Mesodermal cell (in vitro differentiated cells): ENCODE measurements around the gene EIF3M.

Experiments
- H3K27ac ChIP-seq: 2 replicates; pipeline ENCODE4 v1.7.0; 2013; ENCODE audit warnings: mild to moderate bottlenecking, low read depth, low read length, moderate library complexity; ENCODE audit not compliant: severe bottlenecking
- H3K36me3 ChIP-seq: 2 replicates; pipeline ENCODE4 v1.7.1; 2013; ENCODE audit warnings: mild to moderate bottlenecking, low read length, moderate library complexity; ENCODE audit not compliant: control insufficient read depth, insufficient read depth
- H3K4me1 ChIP-seq: one replicate; pipeline ENCODE4 v1.7.1; 2013; ENCODE audit warnings: mild to moderate bottlenecking, low read length; ENCODE audit not compliant: insufficient read depth, control insufficient read depth, poor library complexity, severe bottlenecking
- H3K4me3 ChIP-seq: 2 replicates; pipeline ENCODE4 v1.7.0; 2013; ENCODE audit warnings: low read length, control low read depth, mild to moderate bottlenecking; ENCODE audit not compliant: insufficient read depth, poor library complexity, severe bottlenecking; ENCODE audit errors: extremely low read depth
- H3K9me3 ChIP-seq: 2 replicates; pipeline ENCODE4 v1.7.1; 2013; ENCODE audit warnings: mild to moderate bottlenecking, low read length, moderate library complexity; ENCODE audit not compliant: control insufficient read depth
- WGBS, 2 experiments: methylation state at CpG; one replicate each; pipeline ENCODE4 v1.1.5; 2013; ENCODE audit warnings: missing lambda C conversion rate in 2 of 2; ENCODE audit not compliant: insufficient coverage in 2 of 2; 5-methylcytosine and 5-hydroxymethylcytosine counted together

Gene EIF3M

DNA sequence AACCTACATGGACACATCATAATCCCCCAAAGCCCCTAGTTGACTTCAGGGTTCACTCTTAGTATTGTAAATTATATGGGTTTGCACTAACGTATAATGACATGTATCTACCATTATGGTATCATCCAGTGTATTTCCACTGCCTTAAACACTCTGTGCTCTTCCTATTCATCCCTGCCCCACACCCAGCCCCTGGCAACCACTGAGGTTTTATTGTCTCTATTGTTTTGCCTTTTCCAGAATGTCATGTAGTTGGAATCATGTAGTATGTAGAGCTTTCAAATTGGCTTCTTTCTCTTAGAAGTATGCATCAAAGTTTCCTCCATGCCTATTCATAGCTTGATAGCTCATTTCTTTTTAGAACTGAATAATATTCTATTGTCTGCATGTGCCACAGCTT lies 16.5 kb upstream of the EIF3M start:
- no peak overlapping the region for H3K27ac ChIP-seq
- no peaks in the 10 kb centered on the region for H3K9me3 ChIP-seq
- no peaks in the 10 kb centered on the region for H3K36me3 ChIP-seq
- H3K4me1 ChIP-seq = no peaks in the 10 kb centered on the region
- no CpG with 5 or more reads among the region's 1 CpG for WGBS, 2 experiments
- H3K4me3 ChIP-seq = no peak overlapping the region

DNA sequence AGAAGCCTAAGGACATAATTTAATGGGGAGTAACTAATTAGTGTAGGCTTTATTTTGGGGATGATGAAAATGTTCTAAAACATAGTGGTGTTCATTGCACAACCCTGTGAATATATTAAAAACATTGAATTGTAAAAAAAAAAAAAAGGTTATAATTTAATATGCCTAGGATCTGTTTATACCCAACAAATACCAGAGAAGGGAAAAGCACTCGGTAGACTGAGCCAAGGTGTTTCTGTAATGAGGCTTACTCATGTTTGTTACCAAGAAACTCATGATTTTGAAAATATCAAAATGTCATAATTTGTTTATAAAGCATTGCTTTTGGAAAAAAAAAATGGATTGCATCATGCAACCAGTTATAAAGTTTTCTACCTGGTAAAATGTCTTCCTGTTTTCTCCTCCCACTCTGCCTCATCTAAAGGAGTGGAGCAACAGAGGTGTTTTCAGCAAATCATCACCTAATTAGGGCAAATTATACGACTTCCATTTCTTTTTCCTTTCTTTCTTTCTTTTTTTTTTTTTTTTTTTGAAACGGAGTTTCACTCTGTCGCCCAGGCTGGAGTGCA lies 14.2 kb upstream of the EIF3M start:
- Histone ChIP-seq H3K36me3 (no peaks in the 10 kb centered on the region), H3K27ac (no peak overlapping the region), H3K9me3 (no peaks in the 10 kb centered on the region), H3K4me1 (peaks cover 2% of the 10 kb centered on the region), H3K4me3 (no peak overlapping the region)
- 90% methylated on average over 2 of the region's 4 CpGs; no CpG with 5 or more reads in 1 of the 2 experiments for WGBS, 2 experiments

DNA sequence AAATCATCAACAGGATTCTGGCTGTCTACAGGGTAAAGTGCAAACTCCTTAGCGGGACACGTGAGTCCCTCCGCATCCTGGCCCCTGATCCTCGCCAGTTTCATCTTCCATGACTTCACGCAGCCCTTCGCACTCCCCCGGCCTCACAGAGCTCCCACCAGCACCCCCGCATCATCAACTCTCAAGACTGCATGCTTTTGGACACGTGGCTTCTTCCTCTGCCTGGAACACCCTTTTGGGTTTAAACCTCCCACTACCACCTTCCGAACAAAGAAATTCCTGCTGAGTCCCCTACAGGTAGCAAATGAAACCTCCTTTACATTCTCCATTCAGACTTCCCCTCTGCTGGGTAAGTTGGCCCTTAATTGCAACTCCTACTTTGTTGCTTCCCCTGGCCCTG lies 12.6 kb upstream of the EIF3M start:
- Histone ChIP-seq H3K27ac (no peak overlapping the region), H3K9me3 (no peaks in the 10 kb centered on the region), H3K4me3 (no peak overlapping the region), H3K36me3 (no peaks in the 10 kb centered on the region), H3K4me1 (peaks cover 5% of the 10 kb centered on the region)
- WGBS, 2 experiments = 60 to 62% methylated on average over 9 to 10 of the region's 10 CpGs

DNA sequence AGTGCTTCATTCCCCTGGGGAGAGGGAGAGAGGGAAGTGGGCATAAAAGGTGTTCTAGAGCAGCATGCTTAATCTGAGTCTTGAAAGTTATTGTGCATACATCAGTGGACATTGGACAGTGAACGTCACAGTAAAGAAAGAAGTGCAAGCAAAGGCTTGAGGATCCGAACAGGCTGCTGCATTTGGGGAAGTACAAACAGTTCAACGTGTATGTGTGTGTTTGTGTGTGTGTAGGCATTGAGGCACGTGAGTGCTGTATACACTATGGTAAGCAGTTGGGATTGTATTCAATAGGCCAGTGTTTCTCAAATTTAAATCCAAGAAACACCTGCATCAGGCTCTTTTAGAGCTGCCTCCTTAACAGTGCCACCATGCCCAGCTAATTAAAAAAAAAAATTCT lies 10.4 kb upstream of the EIF3M start:
- Histone ChIP-seq H3K9me3 (no peaks in the 10 kb centered on the region), H3K36me3 (no peaks in the 10 kb centered on the region), H3K27ac (no peak overlapping the region), H3K4me3 (no peak overlapping the region), H3K4me1 (peaks cover 5% of the 10 kb centered on the region)
- 86 to 98% methylated on average over 2 to 4 of the region's 4 CpGs for WGBS, 2 experiments

DNA sequence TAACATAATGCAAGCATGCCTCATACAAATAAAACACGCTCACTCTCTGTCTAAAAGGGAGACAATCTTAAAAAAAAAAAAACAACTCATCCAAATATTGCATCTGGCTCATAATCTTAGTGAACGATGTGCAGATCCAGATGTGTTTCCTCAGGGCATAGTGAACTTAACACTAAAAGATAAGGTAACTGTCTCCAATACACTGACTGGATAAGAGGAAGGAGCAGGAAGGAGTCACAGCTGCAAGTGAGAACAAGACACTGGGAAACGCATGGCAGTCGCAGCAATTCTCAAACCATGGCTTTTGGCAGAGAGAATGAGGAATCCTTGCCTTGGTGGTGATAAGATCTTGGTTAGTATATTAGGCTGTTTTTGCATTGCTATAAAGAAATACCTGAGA lies 9.2 kb upstream of the EIF3M start:
- Histone ChIP-seq H3K4me3 (no peak overlapping the region), H3K36me3 (no peaks in the 10 kb centered on the region)
- 90 to 95% methylated on average over 3 to 4 of the region's 4 CpGs for WGBS, 2 experiments

DNA sequence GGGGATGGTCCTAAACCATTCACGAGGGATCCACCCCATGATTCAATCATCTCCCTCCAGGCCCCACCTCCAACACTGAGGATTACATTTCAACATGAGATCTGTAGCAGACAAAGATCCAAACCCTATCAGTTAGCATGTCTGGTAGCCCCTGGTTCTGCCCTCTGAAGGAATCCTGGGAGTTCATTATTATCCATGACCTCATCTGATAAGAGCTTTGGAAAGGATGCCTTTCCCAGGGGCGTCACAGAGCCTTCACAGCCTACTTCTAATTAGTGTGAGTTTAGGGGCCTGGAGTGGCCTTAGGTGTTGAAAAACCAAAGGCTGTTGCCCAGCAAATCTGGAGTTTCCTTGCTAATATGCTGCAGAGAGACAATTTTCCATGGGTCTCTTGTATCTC lies 8.6 kb upstream of the EIF3M start:
- no peak overlapping the region for H3K4me3 ChIP-seq
- no peaks in the 10 kb centered on the region for H3K9me3 ChIP-seq
- 71 to 83% methylated on average over 1 to 2 of the region's 2 CpGs for WGBS, 2 experiments
- peak overlapping the region; percentile 71 for H3K27ac ChIP-seq
- H3K36me3 ChIP-seq = no peaks in the 10 kb centered on the region
- peaks cover 5% of the 10 kb centered on the region for H3K4me1 ChIP-seq

More for the DNA sequence above, 9.2 kb upstream of the EIF3M start:
- Histone ChIP-seq H3K4me1 (peaks cover 5% of the 10 kb centered on the region), H3K27ac (peak overlapping the region; percentile 71), H3K9me3 (no peaks in the 10 kb centered on the region)

DNA sequence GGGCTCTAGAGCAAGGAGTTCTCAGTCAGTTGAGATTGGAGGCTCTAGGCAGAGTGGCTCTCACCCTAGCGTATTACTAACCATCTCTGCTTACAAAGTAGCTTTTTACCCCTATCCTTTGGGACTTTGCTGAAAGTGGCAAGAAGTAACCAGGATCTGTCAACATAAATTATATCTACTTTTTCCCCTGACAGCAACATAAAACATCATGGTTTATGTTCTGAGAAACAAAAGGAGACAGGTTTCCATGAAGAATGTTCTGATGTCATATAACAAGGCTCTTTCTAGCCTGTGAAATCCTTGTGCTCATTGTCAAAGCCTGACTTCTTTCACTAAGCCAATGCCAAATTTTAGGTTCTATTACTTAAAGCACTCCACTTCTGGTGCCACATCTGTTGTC lies 7.2 kb upstream of the EIF3M start:
- H3K4me1 ChIP-seq = peaks cover 5% of the 10 kb centered on the region
- WGBS, 2 experiments = 100% methylated on average over 1 of the region's 1 CpG; no CpG with 5 or more reads in 1 of the 2 experiments
- no peaks in the 10 kb centered on the region for H3K36me3 ChIP-seq
- H3K27ac ChIP-seq = no peak overlapping the region
- no peak overlapping the region for H3K4me3 ChIP-seq
- no peaks in the 10 kb centered on the region for H3K9me3 ChIP-seq

DNA sequence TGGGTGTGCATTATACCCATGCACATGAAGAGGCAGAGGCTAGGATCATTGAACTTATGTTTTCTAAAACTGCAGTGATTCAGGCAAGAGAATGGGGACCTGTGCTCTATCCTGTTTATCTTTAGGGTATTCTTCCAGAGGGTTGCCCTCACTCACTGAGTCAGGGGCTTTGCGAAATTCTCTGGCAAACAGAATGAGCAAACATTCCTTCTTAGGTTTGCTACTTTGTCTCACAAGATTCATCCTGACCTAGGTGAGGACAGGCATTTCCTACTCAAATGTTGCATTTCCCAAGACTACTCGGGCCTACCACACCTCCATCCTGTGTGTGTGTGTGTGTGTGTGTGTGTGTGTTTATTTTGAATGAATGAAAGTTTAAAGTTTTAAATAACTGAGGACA lies 2.7 kb upstream of the EIF3M start:
- Histone ChIP-seq H3K36me3 (peaks cover 3% of the 10 kb centered on the region), H3K9me3 (no peaks in the 10 kb centered on the region), H3K4me1 (peaks cover 6% of the 10 kb centered on the region), H3K4me3 (no peak overlapping the region), H3K27ac (no peak overlapping the region)
- 90 to 100% methylated on average over 1 of the region's 2 CpGs for WGBS, 2 experiments

DNA sequence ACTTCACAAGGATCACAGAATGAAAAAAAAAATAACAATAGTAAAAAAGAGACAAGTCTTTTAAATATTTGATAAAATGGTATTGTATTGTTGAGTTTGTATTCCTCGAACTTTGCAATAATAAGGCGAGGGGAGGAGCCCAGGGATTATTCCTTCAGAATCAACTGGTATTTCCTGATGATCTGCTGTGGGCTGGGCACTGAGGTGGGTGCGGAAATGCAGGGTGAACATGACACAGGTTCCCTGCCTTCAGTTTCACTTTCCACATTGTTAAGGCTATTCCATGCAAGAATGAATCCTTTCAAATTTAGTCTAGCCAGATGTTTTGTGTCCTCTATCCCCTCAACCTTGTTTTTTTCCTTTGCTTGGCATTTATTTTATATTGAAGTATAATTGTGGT lies 2.1 kb upstream of the EIF3M start:
- WGBS, 2 experiments = 87 to 92% methylated on average over 3 of the region's 3 CpGs
- Histone ChIP-seq H3K36me3 (peaks cover 8% of the 10 kb centered on the region), H3K27ac (no peak overlapping the region), H3K4me1 (peaks cover 8% of the 10 kb centered on the region), H3K4me3 (no peak overlapping the region), H3K9me3 (no peaks in the 10 kb centered on the region)

DNA sequence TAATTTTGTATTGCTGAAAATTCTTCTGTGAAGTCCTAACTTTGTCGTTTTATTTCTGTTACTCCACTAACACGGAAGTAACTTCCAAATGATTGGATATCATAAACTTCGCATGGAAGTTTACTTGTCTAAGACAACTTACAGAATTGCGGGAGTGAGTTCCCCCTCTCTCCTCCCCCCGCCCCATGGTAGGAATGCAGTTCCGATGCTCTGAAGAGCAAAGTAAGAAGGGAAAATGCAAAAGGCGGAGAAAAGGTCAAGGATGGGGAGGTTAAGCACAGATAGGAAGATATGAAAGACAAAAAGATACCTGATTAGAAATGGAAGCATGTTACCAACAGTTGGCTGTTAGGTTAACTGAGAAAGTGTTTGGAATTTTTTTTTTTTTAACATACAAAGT lies 1.3 kb downstream of the EIF3M start:
- Histone ChIP-seq H3K9me3 (no peaks in the 10 kb centered on the region), H3K27ac (no peak overlapping the region), H3K36me3 (peaks cover 37% of the 10 kb centered on the region), H3K4me1 (peaks cover 8% of the 10 kb centered on the region), H3K4me3 (peak overlapping the region; percentile 93)
- WGBS, 2 experiments = 7 to 13% methylated on average over 1 to 2 of the region's 7 CpGs

DNA sequence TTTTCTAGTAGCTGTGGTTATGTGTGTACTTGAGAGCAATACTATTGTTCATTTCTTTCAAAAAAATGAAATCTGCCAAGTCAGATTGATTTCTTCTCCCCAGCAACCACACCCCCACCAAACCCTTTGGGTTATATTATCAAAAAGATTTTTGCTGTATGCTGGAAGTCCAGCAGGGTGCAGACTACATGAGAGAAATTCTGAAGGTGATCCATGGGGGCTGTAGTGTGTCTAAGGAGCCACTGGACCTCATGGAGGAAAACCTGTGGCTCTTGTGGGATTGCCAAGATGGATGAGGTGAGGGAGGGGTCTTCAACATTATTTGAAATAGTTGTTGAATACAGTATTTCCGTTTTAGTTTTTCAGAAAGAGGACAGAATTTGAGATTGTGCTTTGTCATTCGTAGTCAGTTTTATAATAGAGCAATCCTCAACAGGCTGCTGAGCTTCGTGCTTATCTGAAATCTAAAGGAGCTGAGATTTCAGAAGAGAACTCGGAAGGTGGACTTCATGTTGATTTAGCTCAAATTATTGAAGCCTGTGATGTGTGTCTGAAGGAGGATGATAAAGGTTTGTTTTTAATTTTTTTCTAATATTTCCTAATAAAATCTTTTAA lies 3.1 kb downstream of the EIF3M start:
- Histone ChIP-seq H3K4me3 (no peak overlapping the region), H3K9me3 (no peaks in the 10 kb centered on the region), H3K27ac (no peak overlapping the region), H3K4me1 (peaks cover 8% of the 10 kb centered on the region), H3K36me3 (peaks cover 54% of the 10 kb centered on the region)
- 72 to 100% methylated on average over 3 to 4 of the region's 4 CpGs for WGBS, 2 experiments
